ENCODE data around the gene EFNA4. TPM values are rescaled to one million over a fixed set of nuclear protein-coding genes. Genes with fewer than 3 reads are reported as not detected.

The EFNA4 gene
- total RNA-seq, 1 experiment from 2014 or later, result 14.5 TPM

DNA sequence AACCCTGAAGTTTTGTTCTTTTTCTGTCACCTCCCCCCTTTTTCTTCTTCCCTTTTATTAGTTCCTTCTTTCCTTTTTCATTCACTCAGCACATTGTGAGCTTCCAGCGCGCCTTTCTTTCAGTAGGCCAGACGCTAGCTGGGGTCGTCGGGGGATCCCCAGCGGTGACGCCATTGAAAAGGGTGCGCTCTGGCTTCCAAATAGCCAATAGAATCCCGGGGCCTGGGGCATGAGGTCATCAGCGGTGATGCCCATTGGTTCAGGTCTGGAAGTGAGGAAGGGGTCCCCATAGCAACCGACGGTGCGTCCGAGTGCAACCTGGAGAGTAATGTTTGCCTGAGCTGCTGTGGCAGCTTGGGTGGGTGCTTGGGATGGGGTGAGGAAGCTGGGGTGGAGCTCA, 8.2 kb downstream of the EFNA4 start:
- DNase-seq, result no peak
- no peak overlapping the region for H3K9ac ChIP-seq (ENCODE audit: low read length)
- no peaks in the 10 kb centered on the region for H3K79me2 ChIP-seq (ENCODE audit: low read length)
- H4K20me1 ChIP-seq (ENCODE audit: insufficient read depth, low read depth, low read length), result 0 out of 2 replicates have a peak, but pooled peaks cover 5% of the 10 kb centered on the region
- H3K27me3 ChIP-seq (ENCODE audit: low read length), result no peaks in the 10 kb centered on the region
- H3K4me3 ChIP-seq (ENCODE audit: low read length), result no peak overlapping the region
- no peak overlapping the region for H2AFZ ChIP-seq (ENCODE audit: low read length)
- H3K36me3 ChIP-seq (ENCODE audit: insufficient read depth, low read length), result no peaks in the 10 kb centered on the region
- no peak overlapping the region for H3K27ac ChIP-seq (ENCODE audit: low read length)
- no peak overlapping the region for H3K4me2 ChIP-seq (ENCODE audit: low read depth, low read length, poor library complexity, severe bottlenecking)
- no peaks in the 10 kb centered on the region for H3K9me3 ChIP-seq (ENCODE audit: low read length)
- H3K9me2 ChIP-seq (replicated peaks; ENCODE audit: insufficient read depth, low read length), result no peaks in the 10 kb centered on the region
- peaks cover 39% of the 10 kb centered on the region for H3K4me1 ChIP-seq (ENCODE audit: low read length)

DNA sequence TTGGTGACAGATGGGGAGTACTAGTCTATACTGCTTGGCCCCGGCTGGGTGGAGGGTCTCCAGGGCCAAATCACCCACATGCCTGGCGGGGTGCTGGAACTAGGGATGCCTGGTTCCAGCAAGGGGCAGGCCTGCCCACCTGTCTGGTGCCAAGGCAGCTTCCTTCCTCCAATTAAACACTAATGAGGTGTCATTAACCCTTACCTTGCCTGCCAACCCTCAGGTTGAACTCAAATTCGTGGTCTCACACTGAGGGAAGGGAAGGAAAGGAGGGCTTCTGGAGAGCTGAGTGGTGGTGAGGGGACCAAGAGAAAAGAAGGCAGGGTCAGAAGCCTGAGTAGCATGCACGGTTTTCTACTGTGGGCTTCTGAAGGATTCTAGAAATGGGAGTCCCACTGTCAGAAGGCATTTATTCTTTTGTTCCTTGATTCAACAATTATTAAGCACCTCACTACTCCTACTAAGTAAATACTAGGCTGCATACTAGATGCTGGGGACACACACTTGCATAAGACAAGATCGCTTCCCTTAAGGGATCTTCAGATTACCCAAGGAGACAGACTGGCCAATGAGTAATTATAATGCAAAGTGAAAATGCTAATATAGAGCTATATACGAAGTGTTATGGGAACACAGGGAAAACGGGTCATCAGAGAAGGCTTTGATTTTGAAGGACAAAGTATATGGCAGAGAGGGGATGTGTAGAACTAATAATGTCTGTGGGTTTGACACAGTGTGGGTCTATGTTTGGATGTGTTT, 9.2 kb downstream of the EFNA4 start:
- peaks cover 39% of the 10 kb centered on the region for H3K4me1 ChIP-seq (ENCODE audit: low read length)
- no peaks in the 10 kb centered on the region for H3K9me3 ChIP-seq (ENCODE audit: low read length)
- no peaks in the 10 kb centered on the region for H3K79me2 ChIP-seq (ENCODE audit: low read length)
- H3K27ac ChIP-seq (ENCODE audit: low read length), result no peak overlapping the region
- no peak for DNase-seq
- 0 out of 2 replicates have a peak, but pooled peaks cover 5% of the 10 kb centered on the region for H4K20me1 ChIP-seq (ENCODE audit: insufficient read depth, low read depth, low read length)
- no peak overlapping the region for H2AFZ ChIP-seq (ENCODE audit: low read length)
- H3K9ac ChIP-seq (ENCODE audit: low read length), result no peak overlapping the region
- no peaks in the 10 kb centered on the region for H3K9me2 ChIP-seq (replicated peaks; ENCODE audit: insufficient read depth, low read length)
- no peaks in the 10 kb centered on the region for H3K36me3 ChIP-seq (ENCODE audit: insufficient read depth, low read length)
- no peak overlapping the region for H3K4me3 ChIP-seq (ENCODE audit: low read length)
- no peak overlapping the region for H3K4me2 ChIP-seq (ENCODE audit: low read depth, low read length, poor library complexity, severe bottlenecking)
- no peaks in the 10 kb centered on the region for H3K27me3 ChIP-seq (ENCODE audit: low read length)

DNA sequence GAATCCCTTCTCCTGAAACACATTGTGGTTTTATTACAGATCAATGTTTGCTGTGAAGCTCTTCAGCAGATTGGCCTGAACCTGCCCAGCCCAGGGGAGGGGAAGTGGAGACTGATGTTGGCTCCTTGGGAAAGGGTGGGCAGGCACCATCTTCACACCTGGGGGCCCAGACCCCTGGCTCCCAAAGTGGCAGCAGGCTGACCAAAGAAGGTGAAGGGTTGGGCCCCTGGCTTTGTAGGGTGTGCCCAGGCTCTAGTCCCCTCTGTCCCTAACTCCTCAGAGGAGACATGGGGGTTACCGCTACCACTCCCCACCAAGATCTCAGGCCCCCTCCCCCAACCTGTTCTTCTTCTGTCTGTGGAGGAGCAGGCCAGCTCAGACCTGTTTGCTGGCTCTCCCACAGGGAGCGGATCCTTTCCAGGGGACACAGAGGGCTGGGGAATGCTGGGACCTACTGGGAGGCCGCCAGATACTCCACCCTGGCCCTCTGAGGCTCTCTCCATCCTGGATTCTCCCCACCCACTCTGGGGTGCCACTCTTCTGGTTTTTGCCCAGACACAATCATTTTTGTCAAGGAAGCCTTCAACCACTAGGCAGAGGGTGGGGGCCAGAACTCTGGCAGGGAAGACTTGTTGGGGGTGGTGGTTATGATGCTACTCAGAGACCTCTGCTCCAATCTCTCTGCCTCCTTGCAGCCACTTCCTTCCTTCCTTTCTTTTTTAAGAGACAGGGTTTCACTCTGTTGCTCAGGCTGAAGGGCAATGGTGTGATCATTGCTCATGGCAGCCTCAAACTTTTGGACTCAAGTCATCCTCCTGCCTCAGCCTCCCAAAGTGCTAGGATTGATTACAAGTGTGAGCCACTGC, 10.1 kb downstream of the EFNA4 start:
- H3K4me2 ChIP-seq (ENCODE audit: low read depth, low read length, poor library complexity, severe bottlenecking), result no peak overlapping the region
- peaks cover 43% of the 10 kb centered on the region for H3K4me1 ChIP-seq (ENCODE audit: low read length)
- no peaks in the 10 kb centered on the region for H3K27me3 ChIP-seq (ENCODE audit: low read length)
- no peak overlapping the region for H2AFZ ChIP-seq (ENCODE audit: low read length)
- H3K27ac ChIP-seq (ENCODE audit: low read length), result no peak overlapping the region
- H3K4me3 ChIP-seq (ENCODE audit: low read length), result no peak overlapping the region
- DNase-seq, result no peak
- 0 out of 2 replicates have a peak, but pooled peaks cover 8% of the 10 kb centered on the region for H4K20me1 ChIP-seq (ENCODE audit: insufficient read depth, low read depth, low read length)
- H3K9me2 ChIP-seq (replicated peaks; ENCODE audit: insufficient read depth, low read length), result no peaks in the 10 kb centered on the region
- no peak overlapping the region for H3K9ac ChIP-seq (ENCODE audit: low read length)
- no peaks in the 10 kb centered on the region for H3K9me3 ChIP-seq (ENCODE audit: low read length)
- H3K79me2 ChIP-seq (ENCODE audit: low read length), result no peaks in the 10 kb centered on the region
- no peaks in the 10 kb centered on the region for H3K36me3 ChIP-seq (ENCODE audit: insufficient read depth, low read length)

DNA sequence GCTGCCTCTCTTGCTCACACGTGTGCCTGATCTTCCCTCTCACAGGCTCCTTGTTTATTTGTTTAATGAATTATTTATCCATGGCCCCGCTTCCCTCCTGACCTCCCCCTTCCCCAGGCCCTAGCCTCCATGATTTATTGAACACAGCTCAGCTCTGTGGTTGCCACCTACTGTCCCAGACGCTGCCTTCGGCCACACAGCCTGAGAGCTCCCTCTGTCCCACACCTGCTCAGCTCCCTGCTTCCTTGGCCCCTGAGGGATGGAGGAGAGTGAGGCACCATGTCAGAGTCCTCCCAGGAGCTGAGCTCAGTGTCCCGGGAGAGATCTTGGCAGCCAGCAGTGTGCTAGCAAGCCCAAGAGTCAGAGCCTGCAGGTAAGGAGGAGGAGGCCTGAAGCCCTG, 12.0 kb downstream of the EFNA4 start:
- Histone ChIP-seq H2AFZ (ENCODE audit: low read length) (no peak overlapping the region), H3K4me1 (ENCODE audit: low read length) (peaks cover 43% of the 10 kb centered on the region), H4K20me1 (ENCODE audit: insufficient read depth, low read depth, low read length) (0 out of 2 replicates have a peak, but pooled peaks cover 8% of the 10 kb centered on the region), H3K27ac (ENCODE audit: low read length) (no peak overlapping the region), H3K4me2 (ENCODE audit: low read depth, low read length, poor library complexity, severe bottlenecking) (no peak overlapping the region), H3K9ac (ENCODE audit: low read length) (no peak overlapping the region), H3K9me3 (ENCODE audit: low read length) (no peaks in the 10 kb centered on the region), H3K79me2 (ENCODE audit: low read length) (no peaks in the 10 kb centered on the region), H3K4me3 (ENCODE audit: low read length) (no peak overlapping the region), H3K27me3 (ENCODE audit: low read length) (no peaks in the 10 kb centered on the region), H3K9me2 (replicated peaks; ENCODE audit: insufficient read depth, low read length) (no peaks in the 10 kb centered on the region), H3K36me3 (ENCODE audit: insufficient read depth, low read length) (no peaks in the 10 kb centered on the region)
- no peak for DNase-seq

DNA sequence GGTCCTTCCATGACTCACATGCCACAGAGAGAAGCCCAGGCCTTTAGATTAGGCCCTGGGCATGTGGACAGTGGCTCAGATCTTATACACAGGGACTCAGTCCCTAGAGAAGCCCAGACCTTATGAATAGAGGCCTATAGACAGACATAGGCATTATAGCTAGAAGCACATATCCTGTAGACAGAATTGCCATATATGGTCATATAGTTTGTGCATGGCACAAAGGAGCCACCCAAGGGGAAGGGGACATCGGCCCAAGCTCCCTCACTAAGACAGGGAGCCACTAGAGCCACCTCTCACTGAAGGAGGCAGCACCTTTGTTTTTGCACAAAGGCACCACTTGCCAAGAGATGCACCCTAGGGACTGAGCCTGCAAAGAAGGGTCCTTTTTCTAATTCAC, 12.8 kb downstream of the EFNA4 start:
- no peak overlapping the region for H3K9ac ChIP-seq (ENCODE audit: low read length)
- no peak overlapping the region for H3K4me3 ChIP-seq (ENCODE audit: low read length)
- no peaks in the 10 kb centered on the region for H3K36me3 ChIP-seq (ENCODE audit: insufficient read depth, low read length)
- H3K4me2 ChIP-seq (ENCODE audit: low read depth, low read length, poor library complexity, severe bottlenecking), result no peak overlapping the region
- H3K9me3 ChIP-seq (ENCODE audit: low read length), result no peaks in the 10 kb centered on the region
- H3K4me1 ChIP-seq (ENCODE audit: low read length), result peaks cover 43% of the 10 kb centered on the region
- H3K9me2 ChIP-seq (replicated peaks; ENCODE audit: insufficient read depth, low read length), result no peaks in the 10 kb centered on the region
- DNase-seq, result no peak
- no peak overlapping the region for H3K27ac ChIP-seq (ENCODE audit: low read length)
- H3K27me3 ChIP-seq (ENCODE audit: low read length), result no peaks in the 10 kb centered on the region
- H2AFZ ChIP-seq (ENCODE audit: low read length), result no peak overlapping the region
- H4K20me1 ChIP-seq (ENCODE audit: insufficient read depth, low read depth, low read length), result 0 out of 2 replicates have a peak, but pooled peaks cover 8% of the 10 kb centered on the region
- no peaks in the 10 kb centered on the region for H3K79me2 ChIP-seq (ENCODE audit: low read length)

DNA sequence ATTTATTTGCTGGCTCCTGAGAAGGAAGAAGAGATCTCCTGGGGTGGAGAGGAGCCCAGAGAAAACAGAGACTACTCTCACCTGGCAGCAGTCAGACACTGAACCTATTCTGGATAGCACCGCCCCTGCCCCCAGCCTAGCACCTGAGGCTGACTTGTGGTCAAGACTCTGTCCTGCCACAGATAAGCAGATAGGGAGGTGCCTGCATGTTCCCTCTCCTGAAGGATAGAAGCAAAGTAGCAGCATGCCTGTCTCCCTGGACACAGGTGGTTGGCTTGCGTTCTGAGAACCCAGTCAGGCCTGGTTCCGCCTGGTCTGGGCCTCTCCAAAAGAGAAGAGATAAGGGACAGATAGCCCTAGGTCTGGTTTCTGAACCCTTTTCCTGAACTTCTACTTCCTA, 13.8 kb downstream of the EFNA4 start:
- H3K79me2 ChIP-seq (ENCODE audit: low read length), result no peaks in the 10 kb centered on the region
- H3K4me3 ChIP-seq (ENCODE audit: low read length), result no peak overlapping the region
- H3K36me3 ChIP-seq (ENCODE audit: insufficient read depth, low read length), result no peaks in the 10 kb centered on the region
- 0 out of 2 replicates have a peak, but pooled peaks cover 6% of the 10 kb centered on the region for H4K20me1 ChIP-seq (ENCODE audit: insufficient read depth, low read depth, low read length)
- H3K27ac ChIP-seq (ENCODE audit: low read length), result no peak overlapping the region
- no peaks in the 10 kb centered on the region for H3K9me2 ChIP-seq (replicated peaks; ENCODE audit: insufficient read depth, low read length)
- H3K9ac ChIP-seq (ENCODE audit: low read length), result no peak overlapping the region
- DNase-seq, result no peak
- peaks cover 40% of the 10 kb centered on the region for H3K4me1 ChIP-seq (ENCODE audit: low read length)
- no peak overlapping the region for H2AFZ ChIP-seq (ENCODE audit: low read length)
- no peaks in the 10 kb centered on the region for H3K9me3 ChIP-seq (ENCODE audit: low read length)
- no peaks in the 10 kb centered on the region for H3K27me3 ChIP-seq (ENCODE audit: low read length)
- no peak overlapping the region for H3K4me2 ChIP-seq (ENCODE audit: low read depth, low read length, poor library complexity, severe bottlenecking)

DNA sequence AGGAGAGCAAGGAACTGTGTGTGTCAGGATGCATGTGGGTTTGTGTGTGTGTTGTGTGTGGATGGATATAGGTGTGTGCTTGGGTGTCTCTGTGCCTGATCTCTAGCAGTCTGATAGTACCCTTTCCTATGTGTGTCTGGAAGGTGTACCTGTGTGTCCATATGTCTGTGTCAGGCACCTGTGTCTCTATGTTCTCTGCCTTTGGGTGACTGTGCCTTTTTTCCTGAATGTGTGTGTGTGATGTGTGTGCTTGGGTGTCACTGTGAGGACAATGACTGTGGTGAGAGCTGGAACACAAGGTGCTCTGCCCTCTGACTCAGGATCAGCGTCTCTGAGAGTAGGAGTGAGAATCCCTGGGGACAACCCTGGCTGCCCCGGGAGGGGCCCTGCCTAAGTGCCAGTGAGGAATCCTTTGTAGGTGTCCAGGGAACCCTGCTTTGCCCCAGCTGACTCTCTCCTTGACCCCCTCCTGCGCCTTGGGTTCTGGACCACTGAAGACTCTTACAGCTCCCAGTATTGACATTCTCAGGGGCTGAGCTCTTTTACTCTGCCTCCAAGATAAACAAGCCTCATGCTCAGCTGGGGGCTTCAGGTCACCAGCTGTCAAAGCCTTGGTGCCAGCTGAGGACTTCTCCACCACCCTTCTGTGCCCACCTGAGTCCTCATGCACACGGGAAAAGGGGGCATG, 14.4 kb downstream of the EFNA4 start:
- no peaks in the 10 kb centered on the region for H3K79me2 ChIP-seq (ENCODE audit: low read length)
- no peak overlapping the region for H2AFZ ChIP-seq (ENCODE audit: low read length)
- no peaks in the 10 kb centered on the region for H3K36me3 ChIP-seq (ENCODE audit: insufficient read depth, low read length)
- peaks cover 43% of the 10 kb centered on the region for H3K4me1 ChIP-seq (ENCODE audit: low read length)
- no peaks in the 10 kb centered on the region for H3K27me3 ChIP-seq (ENCODE audit: low read length)
- H3K4me3 ChIP-seq (ENCODE audit: low read length), result no peak overlapping the region; the same call in 1 of the 2 replicates
- no peak overlapping the region for H3K27ac ChIP-seq (ENCODE audit: low read length)
- H3K4me2 ChIP-seq (ENCODE audit: low read depth, low read length, poor library complexity, severe bottlenecking), result peak overlapping the region; percentile 78
- no peaks in the 10 kb centered on the region for H3K9me3 ChIP-seq (ENCODE audit: low read length)
- no peak for DNase-seq
- no peak overlapping the region for H3K9ac ChIP-seq (ENCODE audit: low read length)
- H4K20me1 ChIP-seq (ENCODE audit: insufficient read depth, low read depth, low read length), result 0 out of 2 replicates have a peak, but pooled peaks cover 3% of the 10 kb centered on the region
- H3K9me2 ChIP-seq (replicated peaks; ENCODE audit: insufficient read depth, low read length), result no peaks in the 10 kb centered on the region

Data from Karpas-422 (cell line).